ENCODE measurements around the gene ITPRIPL2. TPM values are rescaled to one million over a fixed set of nuclear protein-coding genes. Genes with fewer than 3 reads are reported as not detected.

The ITPRIPL2 gene
- total RNA-seq, 1 experiment from 2014 or later: 67.9 TPM

DNA sequence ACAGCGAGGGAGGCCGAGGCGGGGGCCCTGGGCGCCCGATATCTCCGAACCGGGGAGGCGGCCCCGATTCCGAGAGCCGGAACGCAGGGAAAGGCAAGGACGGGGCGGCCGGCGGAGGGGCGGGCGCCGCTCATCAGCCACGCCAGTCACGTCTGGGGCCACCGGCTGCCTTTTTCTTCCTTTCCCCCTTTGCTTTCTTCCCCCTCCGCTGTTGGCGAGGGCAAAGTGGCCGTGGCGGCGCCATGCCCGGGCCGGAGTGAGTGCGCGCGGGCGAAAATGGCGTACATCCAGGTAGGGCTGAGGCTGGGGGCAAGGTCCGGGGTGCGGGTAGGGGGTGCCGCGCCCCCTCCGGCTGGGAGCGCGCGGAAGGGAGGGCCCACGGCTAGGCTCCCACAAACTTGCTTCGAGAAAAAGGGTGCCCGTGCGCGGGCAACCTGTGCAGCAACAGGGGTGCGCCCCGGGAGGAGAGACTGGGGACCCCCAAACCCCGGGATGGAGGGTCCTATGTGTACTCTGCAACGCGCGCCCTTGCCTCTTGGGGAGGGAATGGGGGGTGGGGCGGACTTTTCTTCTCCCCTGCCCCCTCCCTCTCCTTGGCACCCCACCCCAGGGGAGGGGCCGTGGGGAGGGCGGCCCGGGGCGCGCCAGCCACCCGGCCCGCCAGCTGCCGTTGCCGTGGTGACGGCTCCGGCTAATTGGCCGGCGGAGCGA lies 54.8 kb downstream of the ITPRIPL2 start:
- peak; percentile 33 for ATAC-seq
- TF ChIP-seq, protein P1, sequence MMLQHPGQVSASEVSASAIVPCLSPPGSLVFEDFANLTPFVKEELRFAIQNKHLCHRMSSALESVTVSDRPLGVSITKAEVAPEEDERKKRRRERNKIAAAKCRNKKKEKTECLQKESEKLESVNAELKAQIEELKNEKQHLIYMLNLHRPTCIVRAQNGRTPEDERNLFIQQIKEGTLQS (IDR thresholded peaks at IDR 0.05): no peak
- TF ChIP-seq, protein P2, sequence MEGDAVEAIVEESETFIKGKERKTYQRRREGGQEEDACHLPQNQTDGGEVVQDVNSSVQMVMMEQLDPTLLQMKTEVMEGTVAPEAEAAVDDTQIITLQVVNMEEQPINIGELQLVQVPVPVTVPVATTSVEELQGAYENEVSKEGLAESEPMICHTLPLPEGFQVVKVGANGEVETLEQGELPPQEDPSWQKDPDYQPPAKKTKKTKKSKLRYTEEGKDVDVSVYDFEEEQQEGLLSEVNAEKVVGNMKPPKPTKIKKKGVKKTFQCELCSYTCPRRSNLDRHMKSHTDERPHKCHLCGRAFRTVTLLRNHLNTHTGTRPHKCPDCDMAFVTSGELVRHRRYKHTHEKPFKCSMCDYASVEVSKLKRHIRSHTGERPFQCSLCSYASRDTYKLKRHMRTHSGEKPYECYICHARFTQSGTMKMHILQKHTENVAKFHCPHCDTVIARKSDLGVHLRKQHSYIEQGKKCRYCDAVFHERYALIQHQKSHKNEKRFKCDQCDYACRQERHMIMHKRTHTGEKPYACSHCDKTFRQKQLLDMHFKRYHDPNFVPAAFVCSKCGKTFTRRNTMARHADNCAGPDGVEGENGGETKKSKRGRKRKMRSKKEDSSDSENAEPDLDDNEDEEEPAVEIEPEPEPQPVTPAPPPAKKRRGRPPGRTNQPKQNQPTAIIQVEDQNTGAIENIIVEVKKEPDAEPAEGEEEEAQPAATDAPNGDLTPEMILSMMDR (IDR thresholded peaks at IDR 0.05 in 2 of 3, conservative IDR thresholded peaks at IDR 0.05 in 1 of 3; ENCODE audit: borderline replicate concordance in 1 of 3, insufficient read depth in 1 of 3, low read depth in 2 of 3, low read length in 2 of 3): 0 out of 6 replicates have a peak, but pooled peaks of 1 of the 3 experiments have one; percentile 2
- Histone ChIP-seq H3K9me3 (ENCODE audit: control insufficient read depth in 1 of 2, insufficient read depth in 1 of 2, low read depth in 1 of 2, low read length in 2 of 2) (peaks cover 0 to under 1% of the 10 kb centered on the region in 2 experiments; a peak in 1 of 4 replicates), H3K9me2 (ENCODE audit: insufficient read depth) (no peaks in the 10 kb centered on the region), H3K4me1 (ENCODE audit: control insufficient read depth in 1 of 2, insufficient read depth in 2 of 2, low read length in 2 of 2) (peaks cover 4 to 36% of the 10 kb centered on the region in 2 experiments; a peak in 3 of 4 replicates), H3K9ac (ENCODE audit: low read length) (peak overlapping the region; percentile 69), H3K79me2 (ENCODE audit: insufficient read depth, low read length) (no peaks in the 10 kb centered on the region), H3K27me3 (ENCODE audit: insufficient read depth, low read length) (no peaks in the 10 kb centered on the region), H4K20me1 (ENCODE audit: insufficient read depth) (no peaks in the 10 kb centered on the region), H3K27ac (ENCODE audit: low read depth, low read length) (peak overlapping the region; percentile 72), H2AFZ (ENCODE audit: low read depth, low read length, poor library complexity, severe bottlenecking) (peak overlapping the region; percentile 88), H3K4me2 (ENCODE audit: low read length) (peak overlapping the region; percentile 99), H3K4me3 (replicated peaks in 1 of 2; ENCODE audit: low read depth in 1 of 2, low read length in 2 of 2) (peak overlapping the region; percentile 69 to 78), H3K36me3 (ENCODE audit: control insufficient read depth in 1 of 2, insufficient read depth in 2 of 2, low read length in 2 of 2) (no peaks in the 10 kb centered on the region)
- ChIA-PET CTCF (interaction anchor here (2.6 kb wide), 1 partner anchor 11 kb away, joined by 11 read pairs; no protein-coding TSS in a partner anchor), RAD21 (ENCODE audit: low non-redundant PET in 1 of 2, low total read pairs in 2 of 2, uncharacterized antibody in 2 of 2, unreplicated experiment in 2 of 2) (interaction anchor here in 1 of 2 experiments (1.2 kb wide), 1 partner anchor 11 kb away, joined by 4 read pairs; no protein-coding TSS in a partner anchor), POLR2A (interaction anchor here (1.4 kb wide), 1 partner anchor 74 kb away, joined by 5 read pairs; no protein-coding TSS in a partner anchor)
- DNase-seq (ENCODE audit: low read depth, low spot score): no peak
- intact Hi-C loops (cut with micrococcal nuclease): loop anchor here (1.0 to 5.0 kb wide), 2 partner anchors 82 to 334 kb away; no protein-coding TSS in a partner anchor
- no TSS peak for BruUV-seq (replicated peaks)

Data from HCT116 (cell line).